Heart right ventricle (tissue), 16 donors: ENCODE measurements around the gene RPF1. TPM values are rescaled to one million over a fixed set of nuclear protein-coding genes. Genes with fewer than 3 reads are reported as not detected.
"Not testable (repeated sequence)": the region's sequence is repeated elsewhere in the genome, so short reads cannot be mapped to it uniquely, and the experiment has no call there.

Experiments
- ATAC-seq, 8 donors: fragments of 200-7000 bp; cut with Tn5 transposase; one replicate each; pipeline ENCODE4 v1.9.1; 2020; ENCODE audit warnings: mild to moderate bottlenecking in 8 of 8, moderate library complexity in 8 of 8, moderate number of reproducible peaks in 1 of 8
- DNase-seq, 2 donors: peaks; one replicate each; pipeline ENCODE4 v3.0.0-alpha.2; 2020
- H3K27ac ChIP-seq, 10 donors: fragments of 200-600 bp; sonication (generic) in 2 of 10; one replicate each; pipeline versions ENCODE4 v1.5.0 to v1.8.0; 2020 to 2022; ENCODE audit warnings: mild to moderate bottlenecking in 3 of 10
- H3K27me3 ChIP-seq, 7 donors: fragments of 200-600 bp; one replicate each; pipeline ENCODE4 v1.8.0; 2021 to 2022; ENCODE audit warnings: mild to moderate bottlenecking in 2 of 7
- H3K36me3 ChIP-seq, 9 donors: fragments of 200-600 bp; sonication (generic) in 1 of 9; one replicate each; pipeline versions ENCODE4 v1.5.0 to v1.8.0; 2020 to 2022; ENCODE audit warnings: mild to moderate bottlenecking in 2 of 9
- H3K4me1 ChIP-seq, 9 donors: fragments of 200-600 bp; sonication (generic) in 1 of 9; one replicate each; pipeline versions ENCODE4 v1.5.0 to v1.8.0; 2020 to 2022; ENCODE audit warnings: mild to moderate bottlenecking in 4 of 9
- H3K4me3 ChIP-seq, 10 donors: fragments of 200-600 bp; sonication (generic) in 2 of 10; one replicate each; pipeline versions ENCODE4 v1.5.0 to v1.8.0; 2020 to 2022; ENCODE audit warnings: mild to moderate bottlenecking in 7 of 10, moderate library complexity in 2 of 10
- H3K9me3 ChIP-seq, 11 donors: fragments of 200-600 bp in 10 of 11; sonication (generic) in 2 of 11; one replicate each; pipeline versions ENCODE4 v1.5.0 to v1.8.0; 2013 to 2022; ENCODE audit warnings: mild to moderate bottlenecking in 2 of 11, control low read depth in 1 of 11, moderate library complexity in 1 of 11
- CTCF ChIP-seq, 9 donors: fragments of 200-600 bp; sonication (generic) in 2 of 9; IDR thresholded peaks; one replicate each; pipeline versions ENCODE4 v1.5.0 to v1.8.0; 2021 to 2022; ENCODE audit warnings: antibody characterized with exemption in 9 of 9, mild to moderate bottlenecking in 5 of 9, moderate library complexity in 1 of 9
- WGBS, 2 donors: extraction: QIAGEN DNeasy Blood & Tissue Kit; methylation state at CpG; one replicate each; pipeline ENCODE4 v1.1.7; 2013; ENCODE audit warnings: inconsistent platforms in 1 of 2; 5-methylcytosine and 5-hydroxymethylcytosine counted together
- intact Hi-C, 10 donors: fragments of 100-400 bp; cut with DNase I; formaldehyde crosslinking; loops; one replicate each; pipeline versions ENCODE4 v1.11.1 to v1.14.2; 2022
- polyA plus RNA-seq, 2 donors: library from polyadenylated mRNA; stranded (reverse); fragments of 200-250 nt; gene quantifications; one replicate each; pipeline ENCODE4 v1.2.3, GENCODE V29; 2013
- total RNA-seq, 10 donors: library from RNA; stranded (reverse); fragmentation: NEBNext Ultra II Directional in 3 of 10; extraction: Animal tissue kit (Norgen Biotek cat#: 25700) in 3 of 10; gene quantifications; one replicate each; pipeline versions ENCODE4 v1.2.1 to v1.2.4, GENCODE V29; 2021 to 2023
- donor health status: Arrhythmogenic right ventricular cardiomyopathy.
- donor health status: ischemic (EF 13 %, LVEDD 7.1; RV severe dilation, severe dysfunction).
- donor health status: healthy with polysubstance abuse.
- donor health status: DM: no; HTN: yes; CAD: no.
- donor health status: DM: no; HTN: no; CAD: no.
- donor health status: ischemic (EF 25% LVEDD 6.9; RV normal size, moderate dysfunction).
- donor health status: ischemic (EF 25% LVEDD 5.7; RV mildly dilated, moderate dysfunction).
- donor health status: healthy.
- donor health status: DM: yes; HTN: yes; CAD: no.
- donor health status: Ischemic cardiomyopathy.
- donor health status: ischemic (EF 35%, LVEDD 5.7; RV mildly dilated, moderate dysfunction).
- donor health status: nonischemic (EF 11% LVEDD 7.7; RV severe dilation, severe dysfunction).
- donor health status: DM: yes; HTN: yes; CAD: no.
- donor health status: PGD.
- donor health status: ischemic (EF 29% LVEDD 5.4; RV normal size, mild dysfunction).
- donor health status: nonischemic (EF 23%, LVEDD 6.1; RV moderate dilation, normal function).

The RPF1 gene
- total and polyA plus RNA-seq, 12 donors: 17.9 to 45.8 (median 32.0) TPM

GRCh38 chr1:84506002-84506728, 27.1 kb downstream of the RPF1 start, which contains the start of the genes GNG5 and SPATA1:
Gene GNG5 (minus strand): TSS chr1:84506581. CDS start chr1:84506091, 490 bp downstream.
Gene SPATA1 (plus strand): TSS chr1:84506386. CDS start chr1:84516360, 9,974 bp downstream.
- no peaks in the 10 kb centered on the region for H3K27me3 ChIP-seq
- peaks cover 0 to 23% (median 0%) of the 10 kb centered on the region in 9 donors for H3K36me3 ChIP-seq
- intact Hi-C loops: loop anchor here in 7 of 10 donors (1.0 to 10.0 kb wide), 8 partner anchors 27 to 116 kb away; partner anchors contain the start of genes CTBS (in 5 of the 7) and RPF1 (in 1 of the 7)
- peak within 1 kb of the TSS; percentile 51 to 91 (median 74) for H3K4me3 ChIP-seq
- peak within 1 kb of the TSS; percentile 93 to 99 (median 98) for H3K27ac ChIP-seq
- DNase-seq (peak; percentile 98 to 99), ATAC-seq (peak; percentile 96 to 98 (median 98))
- TF ChIP-seq CTCF (IDR thresholded peaks at IDR 0.05): no peak
- H3K9me3 ChIP-seq: peaks cover 0 to 28% (median 5%) of the 10 kb centered on the region in 11 donors
- peaks cover 0 to 48% (median 42%) of the 10 kb centered on the region in 9 donors for H3K4me1 ChIP-seq
- 0 to 1% methylated on average over 60 of the region's 60 CpGs for WGBS, 2 donors

GRCh38 chr1:84506729-84507453, 27.8 kb downstream of the RPF1 start:
- H3K36me3 ChIP-seq: peaks cover 0 to 16% (median 0%) of the 10 kb centered on the region in 9 donors
- DNase-seq (no peak), ATAC-seq (no peak)
- H3K27ac ChIP-seq: peak overlapping the region; percentile 93 to 99 (median 98)
- H3K4me3 ChIP-seq: peak overlapping the region; percentile 51 to 91 (median 74)
- H3K9me3 ChIP-seq: peaks cover 0 to 28% (median 5%) of the 10 kb centered on the region in 11 donors
- WGBS, 2 donors: 13% methylated on average over 26 of the region's 26 CpGs
- intact Hi-C loops: loop anchor here in 7 of 10 donors (1.0 to 10.0 kb wide), 8 partner anchors 28 to 115 kb away; partner anchors contain the start of genes CTBS (in 5 of the 7) and RPF1 (in 1 of the 7)
- peaks cover 0 to 41% (median 35%) of the 10 kb centered on the region in 9 donors for H3K4me1 ChIP-seq
- no peaks in the 10 kb centered on the region for H3K27me3 ChIP-seq
- peak in 1 of 9 donors; percentile 17 for TF ChIP-seq CTCF (IDR thresholded peaks at IDR 0.05)

GRCh38 chr1:84507887-84508286, 28.8 kb downstream of the RPF1 start:
- peaks cover 0 to 28% (median 5%) of the 10 kb centered on the region in 11 donors for H3K9me3 ChIP-seq
- intact Hi-C loops: loop anchor here in 7 of 10 donors (2.0 to 10.0 kb wide), 6 partner anchors 64 to 114 kb away; partner anchors contain the start of gene CTBS (in 5 of the 7)
- not testable (repeated sequence) for H3K27me3 ChIP-seq, DNase-seq, H3K27ac ChIP-seq, H3K36me3 ChIP-seq, ATAC-seq, H3K4me3 ChIP-seq
- WGBS, 2 donors: 90 to 98% methylated on average over 14 of the region's 14 CpGs
- H3K4me1 ChIP-seq: peaks cover 0 to 31% (median 25%) of the 10 kb centered on the region in 9 donors

- H3K27ac ChIP-seq: no peak overlapping the region
- H3K4me3 ChIP-seq: no peak overlapping the region
- intact Hi-C loops: loop anchor here in 6 of 10 donors (5.0 to 10.0 kb wide), 5 partner anchors 64 to 114 kb away; partner anchors contain the start of gene CTBS (in 5 of the 6)
- no peak for TF ChIP-seq CTCF (IDR thresholded peaks at IDR 0.05)
- peaks cover 0 to 25% (median 18%) of the 10 kb centered on the region in 9 donors for H3K4me1 ChIP-seq
- DNase-seq (no peak), ATAC-seq (no peak)
- H3K36me3 ChIP-seq: peaks cover 0 to 8% (median 0%) of the 10 kb centered on the region in 9 donors
- peaks cover 0 to 28% (median 5%) of the 10 kb centered on the region in 11 donors for H3K9me3 ChIP-seq
- WGBS, 2 donors: 97 to 98% methylated on average over 1 of the region's 1 CpG
- H3K27me3 ChIP-seq: no peaks in the 10 kb centered on the region
Measured at GRCh38 chr1:84508510-84508909, 29.4 kb downstream of the RPF1 start.
